Parathyroid adenoma (tissue), 2 donors: ENCODE results near the gene ZNF84.

Experiments used
- H2AFZ ChIP-seq: fragments of 300-600 bp; sonication (generic); one replicate; pipeline ENCODE4 v1.7.0; 2017; ENCODE audit warnings: antibody characterized with exemption, mild to moderate bottlenecking
- H3K27ac ChIP-seq: fragments of 300-600 bp; sonication (generic); one replicate; pipeline ENCODE4 v1.7.0; 2017
- H3K27me3 ChIP-seq: fragments of 300-600 bp; sonication (generic); one replicate; pipeline ENCODE4 v1.7.0; 2017; ENCODE audit warnings: low read length; ENCODE audit not compliant: control insufficient read depth, insufficient read depth
- H3K36me3 ChIP-seq: fragments of 300-600 bp; sonication (generic); one replicate; pipeline ENCODE4 v1.7.0; 2017; ENCODE audit warnings: low read length; ENCODE audit not compliant: control insufficient read depth, insufficient read depth
- H3K4me1 ChIP-seq: fragments of 300-600 bp; sonication (generic); one replicate; pipeline ENCODE4 v1.7.0; 2017; ENCODE audit warnings: control low read depth
- H3K4me2 ChIP-seq: fragments of 300-600 bp; sonication (generic); one replicate; pipeline ENCODE4 v1.7.0; 2017; ENCODE audit warnings: low read length
- H3K4me3 ChIP-seq: fragments of 300-600 bp; sonication (generic); one replicate; pipeline ENCODE4 v1.7.0; 2017; ENCODE audit warnings: low read depth, low read length
- H3K79me2 ChIP-seq: fragments of 300-600 bp; sonication (generic); one replicate; pipeline ENCODE4 v1.7.0; 2017; ENCODE audit warnings: control low read depth
- H3K9ac ChIP-seq: fragments of 300-600 bp; sonication (generic); one replicate; pipeline ENCODE4 v1.7.0; 2017; ENCODE audit warnings: mild to moderate bottlenecking
- H3K9me3 ChIP-seq: fragments of 300-600 bp; sonication (generic); one replicate; pipeline ENCODE4 v1.7.0; 2017; ENCODE audit warnings: low read length; ENCODE audit not compliant: control insufficient read depth
- CTCF ChIP-seq: fragments of 300-600 bp; sonication (generic); IDR thresholded peaks from one replicate; pipeline ENCODE4 v1.7.0; 2017; ENCODE audit warnings: antibody characterized with exemption, mild to moderate bottlenecking
- donor health status: primary hyperparathyroidism.

Gene ZNF84

GRCh38 chr12:133058203-133059113, 21.1 kb downstream of the ZNF84 start:
- H3K9ac ChIP-seq = no peak overlapping the region
- no peaks in the 10 kb centered on the region for H3K79me2 ChIP-seq
- no peak overlapping the region for H3K4me2 ChIP-seq
- peaks cover 51% of the 10 kb centered on the region for H3K9me3 ChIP-seq
- no peak overlapping the region for H2AFZ ChIP-seq
- no peaks in the 10 kb centered on the region for H3K4me1 ChIP-seq
- H3K27ac ChIP-seq = no peak overlapping the region
- peaks cover 44% of the 10 kb centered on the region for H3K36me3 ChIP-seq
- H3K4me3 ChIP-seq = no peak overlapping the region
- no peak for TF ChIP-seq CTCF
- H3K27me3 ChIP-seq = no peaks in the 10 kb centered on the region

- Histone ChIP-seq H3K9me3 (peaks cover 43% of the 10 kb centered on the region), H3K27ac (no peak overlapping the region), H3K36me3 (peaks cover 31% of the 10 kb centered on the region), H3K4me1 (no peaks in the 10 kb centered on the region), H3K4me3 (no peak overlapping the region), H2AFZ (no peak overlapping the region), H3K79me2 (no peaks in the 10 kb centered on the region), H3K27me3 (no peaks in the 10 kb centered on the region), H3K4me2 (no peak overlapping the region), H3K9ac (no peak overlapping the region)
- TF ChIP-seq CTCF = no peak
Measured at GRCh38 chr12:133061954-133062353, 24.6 kb downstream of the ZNF84 start.

GRCh38 chr12:133063556-133063955, 26.2 kb downstream of the ZNF84 start:
- Histone ChIP-seq H3K4me3 (no peak overlapping the region), H3K9ac (no peak overlapping the region), H3K79me2 (no peaks in the 10 kb centered on the region), H3K36me3 (peaks cover 21% of the 10 kb centered on the region), H2AFZ (no peak overlapping the region), H3K27ac (no peak overlapping the region), H3K4me1 (no peaks in the 10 kb centered on the region), H3K9me3 (peaks cover 30% of the 10 kb centered on the region), H3K27me3 (no peaks in the 10 kb centered on the region), H3K4me2 (no peak overlapping the region)
- TF ChIP-seq CTCF = no peak

GRCh38 chr12:133073836-133074235, 36.5 kb downstream of the ZNF84 start:
- no peaks in the 10 kb centered on the region for H3K4me1 ChIP-seq
- no peaks in the 10 kb centered on the region for H3K9me3 ChIP-seq
- no peak overlapping the region for H3K9ac ChIP-seq
- no peak overlapping the region for H3K4me3 ChIP-seq
- TF ChIP-seq CTCF = no peak
- no peak overlapping the region for H3K27ac ChIP-seq
- no peaks in the 10 kb centered on the region for H3K36me3 ChIP-seq
- H3K4me2 ChIP-seq = no peak overlapping the region
- H3K79me2 ChIP-seq = no peaks in the 10 kb centered on the region
- no peak overlapping the region for H2AFZ ChIP-seq
- no peaks in the 10 kb centered on the region for H3K27me3 ChIP-seq

- no peaks in the 10 kb centered on the region for H3K9me3 ChIP-seq
- H3K36me3 ChIP-seq = no peaks in the 10 kb centered on the region
- peak overlapping the region; percentile 94 for H2AFZ ChIP-seq
- H3K4me1 ChIP-seq = peaks cover 5% of the 10 kb centered on the region
- peak overlapping the region; percentile 76 for H3K4me3 ChIP-seq
- no peak for TF ChIP-seq CTCF
- H3K27ac ChIP-seq = peak overlapping the region; percentile 97
- H3K9ac ChIP-seq = no peak overlapping the region
- peak overlapping the region; percentile 70 for H3K4me2 ChIP-seq
- no peaks in the 10 kb centered on the region for H3K79me2 ChIP-seq
- H3K27me3 ChIP-seq = no peaks in the 10 kb centered on the region
Measured at GRCh38 chr12:133080026-133080367, 42.7 kb downstream of the ZNF84 start.
